Measurements from ENCODE around the gene NMRAL1.

DNA sequence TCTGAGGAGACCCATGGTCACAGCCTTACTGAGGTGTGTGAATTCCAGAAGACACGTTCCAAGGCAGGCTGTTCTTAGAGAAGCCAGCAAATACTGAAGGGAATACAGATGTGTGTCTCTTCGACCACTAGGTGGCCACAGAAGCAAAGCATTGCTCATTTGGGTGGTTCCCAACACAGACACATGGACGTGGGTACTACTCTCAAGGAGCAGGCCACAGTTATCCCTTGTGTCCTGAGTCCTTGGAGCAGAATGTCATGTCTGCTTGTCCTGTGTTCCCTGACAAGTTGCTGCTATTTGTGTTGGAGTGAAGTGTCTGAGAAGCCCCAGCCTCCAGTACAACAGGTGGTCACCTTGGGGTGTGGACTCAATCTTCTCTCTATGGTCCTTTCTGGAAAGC lies 32.0 kb upstream of the NMRAL1 start:
- no peak for TF ChIP-seq POLR2A (IDR thresholded peaks at IDR 0.05)
- TF ChIP-seq, protein P1, sequence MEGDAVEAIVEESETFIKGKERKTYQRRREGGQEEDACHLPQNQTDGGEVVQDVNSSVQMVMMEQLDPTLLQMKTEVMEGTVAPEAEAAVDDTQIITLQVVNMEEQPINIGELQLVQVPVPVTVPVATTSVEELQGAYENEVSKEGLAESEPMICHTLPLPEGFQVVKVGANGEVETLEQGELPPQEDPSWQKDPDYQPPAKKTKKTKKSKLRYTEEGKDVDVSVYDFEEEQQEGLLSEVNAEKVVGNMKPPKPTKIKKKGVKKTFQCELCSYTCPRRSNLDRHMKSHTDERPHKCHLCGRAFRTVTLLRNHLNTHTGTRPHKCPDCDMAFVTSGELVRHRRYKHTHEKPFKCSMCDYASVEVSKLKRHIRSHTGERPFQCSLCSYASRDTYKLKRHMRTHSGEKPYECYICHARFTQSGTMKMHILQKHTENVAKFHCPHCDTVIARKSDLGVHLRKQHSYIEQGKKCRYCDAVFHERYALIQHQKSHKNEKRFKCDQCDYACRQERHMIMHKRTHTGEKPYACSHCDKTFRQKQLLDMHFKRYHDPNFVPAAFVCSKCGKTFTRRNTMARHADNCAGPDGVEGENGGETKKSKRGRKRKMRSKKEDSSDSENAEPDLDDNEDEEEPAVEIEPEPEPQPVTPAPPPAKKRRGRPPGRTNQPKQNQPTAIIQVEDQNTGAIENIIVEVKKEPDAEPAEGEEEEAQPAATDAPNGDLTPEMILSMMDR (IDR thresholded peaks at IDR 0.05): peak; percentile 62 to 88 (median 82)
